Common myeloid progenitor, CD34-positive (primary cell): ENCODE measurements around the gene CADM4. TPM values are rescaled to one million over a fixed set of nuclear protein-coding genes. Genes with fewer than 3 reads are reported as not detected.
A peak's percentile ranks its signal among the peaks of the same experiment; 100 is the strongest.

Experiments used
- CTCF ChIA-PET: fragments of 350-600 bp; sonication (Branson Sonifier 250); formaldehyde crosslinking; loops from one replicate; lab custom pipeline; 2021; ENCODE audit warnings: antibody characterized with exemption; lab: Charles Lee
- POLR2A ChIA-PET: fragments of 350-600 bp; sonication (Branson Sonifier 250); formaldehyde crosslinking; loops from one replicate; lab custom pipeline; 2021; ENCODE audit warnings: antibody characterized with exemption; lab: Charles Lee
- DNase-seq, 3 donors: peaks; one replicate each; pipeline versions ENCODE4 v3.0.0 to v3.0.0-alpha.2; 2013
- H3K27ac ChIP-seq, 2 experiments: 1 replicate in 1 of 2; 2 replicates in 1 of 2; pipeline ENCODE4 v1.7.0; 2013; ENCODE audit warnings: inconsistent platforms in 2 of 2, low read length in 2 of 2, mild to moderate bottlenecking in 2 of 2, low read depth in 1 of 2, moderate library complexity in 1 of 2; ENCODE audit not compliant: severe bottlenecking in 2 of 2, insufficient read depth in 1 of 2, poor library complexity in 1 of 2
- H3K27me3 ChIP-seq, 5 experiments: replicated peaks in 2 of 5; 1 replicate in 3 of 5; 2 replicates in 2 of 5; pipeline versions ENCODE4 v1.6.1 to v1.7.0; 2013; ENCODE audit warnings: low read length in 4 of 5, mild to moderate bottlenecking in 2 of 5, moderate library complexity in 2 of 5, inconsistent platforms in 1 of 5; ENCODE audit not compliant: insufficient read depth in 5 of 5, control insufficient read depth in 4 of 5
- H3K36me3 ChIP-seq, 4 experiments: 1 replicate in 2 of 4; 2 replicates in 2 of 4; pipeline versions ENCODE4 v1.6.1 to v1.7.0; 2013; ENCODE audit warnings: low read length in 3 of 4, control low read depth in 1 of 4, mild to moderate bottlenecking in 1 of 4; ENCODE audit not compliant: control insufficient read depth in 4 of 4, insufficient read depth in 4 of 4
- H3K4me1 ChIP-seq, 4 experiments: 1 replicate in 3 of 4; 2 replicates in 1 of 4; pipeline versions ENCODE4 v1.6.1 to v1.7.1; 2013; ENCODE audit warnings: low read length in 3 of 4, mild to moderate bottlenecking in 3 of 4, control low read depth in 1 of 4, inconsistent platforms in 1 of 4, moderate library complexity in 1 of 4; ENCODE audit not compliant: control insufficient read depth in 4 of 4, insufficient read depth in 4 of 4; ENCODE audit errors: control extremely low read depth in 1 of 4
- H3K4me3 ChIP-seq, 7 experiments: 1 replicate in 4 of 7; 2 replicates in 3 of 7; pipeline versions ENCODE4 v1.5.1 to v1.7.0; 2013; ENCODE audit warnings: mild to moderate bottlenecking in 7 of 7, low read length in 6 of 7, moderate library complexity in 6 of 7, inconsistent platforms in 2 of 7, low read depth in 2 of 7, control low read depth in 1 of 7; ENCODE audit not compliant: insufficient read depth in 4 of 7, control insufficient read depth in 1 of 7; ENCODE audit errors: extremely low read depth in 1 of 7
- H3K9me3 ChIP-seq, 5 experiments: 1 replicate in 4 of 5; 2 replicates in 1 of 5; pipeline versions ENCODE4 v1.6.1 to v1.7.1; 2013; ENCODE audit warnings: low read length in 4 of 5, mild to moderate bottlenecking in 2 of 5, inconsistent platforms in 1 of 5, low read depth in 1 of 5, moderate library complexity in 1 of 5; ENCODE audit not compliant: control insufficient read depth in 4 of 5, insufficient read depth in 2 of 5; ENCODE audit errors: control extremely low read depth in 1 of 5
- WGBS: methylation state at CpG from one replicate; pipeline ENCODE4 v1.1.5; 2013; ENCODE audit not compliant: insufficient coverage; 5-methylcytosine and 5-hydroxymethylcytosine counted together
- polyA plus RNA-seq: library from polyadenylated mRNA; unstranded; fragments of 120-200 nt; gene quantifications from one replicate; pipeline ENCODE4 v1.2.1, GENCODE V29; 2013

Gene CADM4, protein sequence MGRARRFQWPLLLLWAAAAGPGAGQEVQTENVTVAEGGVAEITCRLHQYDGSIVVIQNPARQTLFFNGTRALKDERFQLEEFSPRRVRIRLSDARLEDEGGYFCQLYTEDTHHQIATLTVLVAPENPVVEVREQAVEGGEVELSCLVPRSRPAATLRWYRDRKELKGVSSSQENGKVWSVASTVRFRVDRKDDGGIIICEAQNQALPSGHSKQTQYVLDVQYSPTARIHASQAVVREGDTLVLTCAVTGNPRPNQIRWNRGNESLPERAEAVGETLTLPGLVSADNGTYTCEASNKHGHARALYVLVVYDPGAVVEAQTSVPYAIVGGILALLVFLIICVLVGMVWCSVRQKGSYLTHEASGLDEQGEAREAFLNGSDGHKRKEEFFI
- polyA plus RNA-seq = 0.16 TPM

DNA sequence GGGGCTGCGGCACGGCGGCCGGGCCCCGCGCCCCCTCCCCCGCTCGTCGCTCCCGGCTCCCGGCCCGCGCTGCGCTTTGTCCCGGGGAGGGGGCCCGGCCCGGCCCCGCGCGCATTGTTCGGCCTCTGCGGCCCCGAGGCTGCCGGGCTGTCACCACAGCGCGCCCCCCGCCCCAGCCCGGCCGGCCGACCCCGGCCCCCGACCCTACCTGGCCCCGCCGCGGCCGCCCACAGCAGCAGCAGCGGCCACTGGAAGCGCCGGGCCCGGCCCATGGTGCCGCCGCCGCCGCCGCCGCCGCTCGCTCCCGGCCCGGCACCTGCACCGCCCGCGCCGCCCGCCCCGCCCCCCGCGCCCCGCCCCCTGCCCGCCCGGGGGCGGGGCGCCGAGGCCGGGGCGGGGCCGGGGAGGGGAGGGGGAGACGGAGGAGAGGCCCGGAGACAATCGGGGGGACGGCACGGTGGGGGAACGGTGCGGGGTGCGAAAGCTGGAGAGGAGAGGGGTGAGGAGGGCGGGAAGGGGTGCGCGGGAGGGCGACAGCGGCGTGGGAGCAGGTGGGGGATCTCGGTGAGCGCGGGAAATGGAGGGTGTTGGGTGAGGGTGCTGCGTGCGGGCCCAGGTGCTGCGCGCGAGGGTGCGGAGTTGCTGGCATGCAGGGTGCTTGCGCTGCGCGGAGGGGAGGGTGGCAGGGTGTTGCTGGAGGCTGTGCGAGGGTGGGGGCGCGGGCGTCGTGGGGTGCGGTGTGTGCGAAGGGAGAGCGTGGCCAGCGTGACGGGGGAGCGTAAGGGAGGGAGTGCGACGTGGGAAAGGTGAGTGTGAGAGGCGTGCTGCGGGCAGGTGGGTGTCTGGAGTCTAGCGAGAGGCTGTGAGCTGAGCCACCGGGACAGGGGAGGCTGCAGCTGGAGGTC is at the start of gene CADM4:
Gene CADM4 (minus strand): TSS at position 332 of the 905 bp plus-strand sequence. CDS start 60 bp downstream, at position 272.
- CTCF ChIA-PET = no interaction called here
- Histone ChIP-seq H3K36me3 (no peaks in the 10 kb centered on the region), H3K4me1 (peaks cover 0 to 17% (median 14%) of the 10 kb centered on the region in 4 experiments), H3K27ac (no peak within 1 kb of the TSS), H3K27me3 (peaks cover 5 to 60% (median 34%) of the 10 kb centered on the region in 5 experiments), H3K4me3 (peak within 1 kb of the TSS; percentile 11 to 70 (median 53)), H3K9me3 (no peaks in the 10 kb centered on the region)
- peak in 2 of 3 donors; percentile 35 to 57 for DNase-seq
- POLR2A ChIA-PET = no interaction called here
- under 1% methylated on average over 34 of the region's 110 CpGs for WGBS

DNA sequence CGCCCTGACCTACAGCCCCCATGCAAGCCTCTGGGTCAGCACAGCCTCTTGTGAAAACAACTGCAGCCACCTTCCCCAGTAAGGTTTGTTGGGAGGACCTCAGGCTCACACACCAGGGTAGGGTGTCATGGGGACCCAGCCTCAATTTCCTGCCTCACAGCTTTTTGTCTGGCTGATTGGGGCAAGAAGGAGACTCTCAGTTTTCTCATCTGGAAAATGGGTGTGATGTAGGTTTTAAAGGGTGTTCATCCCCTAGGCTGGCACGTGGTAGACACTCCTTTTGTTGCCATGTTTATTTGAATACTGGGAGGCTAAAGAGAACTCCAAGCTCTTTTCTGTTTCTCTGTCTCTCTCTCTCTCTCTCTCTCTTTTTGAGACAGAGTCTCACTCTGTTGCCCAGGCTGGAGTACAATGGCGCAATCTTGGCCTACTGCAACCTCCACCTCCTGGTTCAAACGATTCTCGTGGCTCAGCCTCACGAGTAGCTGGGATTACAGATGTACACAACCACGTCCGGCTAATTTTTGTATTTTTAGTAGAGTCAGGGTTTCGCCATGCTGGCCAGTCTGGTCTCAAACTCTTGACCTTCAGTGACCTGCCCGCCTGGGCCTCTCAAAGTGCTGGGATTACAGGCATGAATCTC is 48.5 kb upstream of the CADM4 start:
- Histone ChIP-seq H3K27ac (no peak overlapping the region), H3K9me3 (peaks cover 0 to 21% (median 14%) of the 10 kb centered on the region in 5 experiments), H3K4me3 (no peak overlapping the region), H3K36me3 (no peaks in the 10 kb centered on the region), H3K4me1 (peaks cover 0 to 8% (median 1%) of the 10 kb centered on the region in 4 experiments), H3K27me3 (no peaks in the 10 kb centered on the region)
- no peak for DNase-seq
- ChIA-PET POLR2A (interaction anchor here (0.6 kb wide), 1 partner anchor 18 kb away, joined by 4 read pairs; the partner anchor contains the start of gene PLAUR), CTCF (interaction anchor here (0.8 to 1.2 kb wide), 2 partner anchors 13 to 20 kb away, joined by 3 read pairs; no protein-coding TSS in a partner anchor)
- WGBS = 100% methylated on average over 9 of the region's 10 CpGs

DNA sequence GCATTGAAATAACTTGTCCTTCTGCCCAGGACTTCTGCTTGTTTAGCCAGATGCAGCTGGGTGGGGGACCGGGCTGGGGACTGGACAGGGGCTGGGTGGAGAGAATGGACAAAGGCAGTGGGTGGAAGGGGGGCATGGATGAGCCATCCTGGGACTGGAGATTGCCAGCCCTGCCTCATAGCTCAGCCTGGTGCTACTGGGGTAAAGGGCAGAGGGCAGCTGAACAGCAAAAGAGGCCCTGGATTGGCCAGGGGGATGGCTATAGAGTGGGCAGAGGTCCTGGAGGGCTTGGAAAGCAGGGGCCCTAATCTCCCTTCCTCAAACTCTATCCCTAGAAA is 48.0 kb upstream of the CADM4 start:
- no peaks in the 10 kb centered on the region for H3K36me3 ChIP-seq
- peaks cover 0 to 7% (median 1%) of the 10 kb centered on the region in 4 experiments for H3K4me1 ChIP-seq
- H3K27ac ChIP-seq = no peak overlapping the region
- H3K4me3 ChIP-seq = no peak overlapping the region
- H3K9me3 ChIP-seq = peaks cover 0 to 21% (median 14%) of the 10 kb centered on the region in 5 experiments
- ChIA-PET CTCF (interaction anchor here (0.8 to 1.2 kb wide), 2 partner anchors 13 to 19 kb away, joined by 3 read pairs; no protein-coding TSS in a partner anchor), POLR2A (interaction anchor here (0.6 kb wide), 1 partner anchor 18 kb away, joined by 4 read pairs; the partner anchor contains the start of gene PLAUR)
- WGBS = 89% methylated on average over 1 of the region's 1 CpG
- no peak for DNase-seq
- H3K27me3 ChIP-seq = no peaks in the 10 kb centered on the region

DNA sequence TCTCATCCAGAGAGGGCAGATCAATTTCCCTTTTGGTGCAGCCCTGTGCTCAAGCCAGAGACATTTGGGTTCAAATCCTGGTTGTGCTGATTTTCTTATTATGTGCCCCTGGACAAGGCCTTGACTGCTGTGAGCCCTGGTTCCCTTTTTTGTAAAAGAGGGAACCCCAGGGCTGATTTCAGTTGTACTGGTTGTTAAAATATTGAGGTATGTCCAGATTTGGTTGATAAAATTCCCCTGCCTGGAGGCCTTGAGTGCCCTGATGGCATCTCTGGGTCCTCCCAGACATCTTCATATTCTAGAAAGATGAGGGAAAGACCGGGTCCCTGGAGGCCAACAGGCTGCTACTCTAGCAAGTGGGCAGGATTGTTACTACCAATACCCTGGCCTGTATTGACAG is 44.7 kb upstream of the CADM4 start:
- no peak overlapping the region for H3K27ac ChIP-seq
- CTCF ChIA-PET = interaction anchor here (0.8 kb wide), 1 partner anchor 38 kb away, joined by 4 read pairs; no protein-coding TSS in a partner anchor

DNA sequence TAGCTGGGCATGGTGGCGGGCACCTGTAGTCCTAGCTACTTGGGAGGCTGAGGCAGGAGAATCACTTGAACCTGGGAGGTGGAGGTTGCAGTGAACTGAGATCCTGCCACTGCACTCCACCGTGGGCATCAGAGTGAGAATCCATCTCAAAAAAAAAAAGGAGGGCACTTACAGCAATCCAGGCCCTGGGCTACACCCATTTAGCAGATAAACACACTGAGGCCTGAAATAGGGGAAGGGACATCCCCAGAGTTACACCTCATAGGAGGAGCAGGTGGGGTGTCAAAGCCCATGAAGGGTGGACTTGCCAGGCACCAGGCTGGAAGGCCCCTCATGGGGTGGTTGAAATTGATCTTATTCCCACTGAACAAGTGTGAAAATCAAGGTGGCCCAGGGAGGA is 44.3 kb upstream of the CADM4 start:
- WGBS = 60% methylated on average over 1 of the region's 2 CpGs
- DNase-seq = no peak
- POLR2A ChIA-PET = no interaction called here
- H3K4me3 ChIP-seq = no peak overlapping the region
- no peaks in the 10 kb centered on the region for H3K36me3 ChIP-seq
- CTCF ChIA-PET = no interaction called here
- no peak overlapping the region for H3K27ac ChIP-seq
- H3K9me3 ChIP-seq = no peaks in the 10 kb centered on the region
- no peaks in the 10 kb centered on the region for H3K27me3 ChIP-seq
- peaks cover 0 to 3% (median 0%) of the 10 kb centered on the region in 4 experiments for H3K4me1 ChIP-seq

More for the DNA sequence above, 44.7 kb upstream of the CADM4 start:
- Histone ChIP-seq H3K4me1 (peaks cover 0 to 3% (median 0%) of the 10 kb centered on the region in 4 experiments), H3K27me3 (no peaks in the 10 kb centered on the region), H3K36me3 (no peaks in the 10 kb centered on the region), H3K4me3 (no peak overlapping the region), H3K9me3 (no peaks in the 10 kb centered on the region)
- WGBS = 100% methylated on average over 1 of the region's 1 CpG
- POLR2A ChIA-PET = no interaction called here
- DNase-seq = peak in 1 of 3 donors; percentile 31

DNA sequence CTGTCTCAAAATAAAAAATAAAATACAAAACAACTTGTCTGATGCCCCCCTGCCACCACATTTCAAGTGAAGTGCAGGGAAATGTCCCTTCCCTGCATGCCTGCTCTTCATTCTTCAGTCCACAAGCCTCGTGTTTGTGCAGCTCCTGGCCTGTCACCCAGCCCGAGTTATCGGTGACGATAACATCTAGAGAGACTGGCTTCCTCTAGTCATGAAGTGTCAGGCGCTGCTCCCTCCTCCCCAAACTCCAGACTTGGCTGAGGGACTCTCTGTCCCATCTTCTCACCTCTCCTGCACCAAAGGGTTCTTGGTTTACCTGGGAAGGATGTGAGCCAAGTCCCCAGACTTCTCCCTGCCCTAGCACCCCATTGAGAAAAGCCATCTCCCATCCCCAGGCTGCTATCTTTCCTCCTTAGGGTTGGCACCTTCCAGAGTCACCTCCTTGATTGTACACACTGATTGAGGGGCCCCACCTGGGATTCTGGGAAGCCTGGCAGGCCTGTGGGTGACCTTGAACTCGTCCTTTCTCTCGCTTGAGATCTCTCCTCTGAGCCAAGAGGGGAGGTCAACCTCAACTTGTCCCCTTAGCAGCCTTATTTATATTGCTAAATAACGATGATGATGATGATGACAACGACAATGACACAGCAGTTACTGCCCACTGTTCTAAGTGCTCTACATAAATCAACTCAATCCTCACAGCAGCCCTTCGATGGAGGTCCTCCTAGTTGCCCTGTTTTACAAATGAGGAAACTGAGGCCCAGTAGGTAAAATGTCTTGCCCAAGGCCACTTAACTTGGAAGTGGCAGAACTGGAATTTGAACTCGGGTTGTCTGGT is 43.4 kb upstream of the CADM4 start:
- DNase-seq = no peak
- Histone ChIP-seq H3K36me3 (no peaks in the 10 kb centered on the region), H3K27ac (no peak overlapping the region), H3K4me1 (peaks cover 0 to 3% (median 0%) of the 10 kb centered on the region in 4 experiments), H3K4me3 (no peak overlapping the region), H3K9me3 (no peaks in the 10 kb centered on the region), H3K27me3 (no peaks in the 10 kb centered on the region)
- CTCF ChIA-PET = interaction anchor here (0.7 to 1.2 kb wide), 3 partner anchors 80 to 302 kb away, joined by 3 to 4 read pairs (median 3); no protein-coding TSS in a partner anchor
- WGBS = 70% methylated on average over 8 of the region's 11 CpGs
- POLR2A ChIA-PET = no interaction called here
